Chondrocyte (in vitro differentiated cells): ENCODE data around the gene CHSY3. TPM values are rescaled to one million over a fixed set of nuclear protein-coding genes. Genes with fewer than 3 reads are reported as not detected.

Experiments used
- DNase-seq: peaks from one replicate; pipeline ENCODE4 v3.0.0; 2021; ENCODE audit warnings: mixed read lengths, low spot score
- H3K27ac Mint-ChIP-seq: one replicate; pipeline ENCODE4 v1.8.0; 2021; ENCODE audit warnings: mild to moderate bottlenecking, moderate library complexity, mixed read lengths; ENCODE audit not compliant: unreplicated experiment
- H3K27me3 Mint-ChIP-seq: 2 replicates; pipeline ENCODE4 v1.8.0; 2021; ENCODE audit warnings: low read depth, mixed read lengths
- H3K36me3 Mint-ChIP-seq: 2 replicates; pipeline ENCODE4 v1.8.0; 2021; ENCODE audit warnings: low read depth, mixed read lengths
- H3K4me1 Mint-ChIP-seq: 2 replicates; pipeline ENCODE4 v1.8.0; 2021; ENCODE audit warnings: low read depth, mild to moderate bottlenecking, mixed read lengths
- H3K4me3 Mint-ChIP-seq: one replicate; pipeline ENCODE4 v1.8.0; 2021; ENCODE audit warnings: mild to moderate bottlenecking, moderate library complexity, mixed read lengths; ENCODE audit not compliant: unreplicated experiment
- H3K9me3 Mint-ChIP-seq: 2 replicates; pipeline ENCODE4 v1.8.0; 2021; ENCODE audit warnings: low read depth, mixed read lengths
- total RNA-seq: library from RNA; stranded (reverse); gene quantifications from 3 replicates; pipeline ENCODE4 v1.2.1, GENCODE V29; 2021
- TF ChIP-seq, protein P1 (sequence below): fragments of 200-600 bp; sonication (generic); IDR thresholded peaks from 2 replicates; pipeline ENCODE4 v1.5.0; 2021; ENCODE audit warnings: antibody characterized with exemption, mild to moderate bottlenecking, moderate library complexity

The CHSY3 gene
- total RNA-seq, 1 donor from 2014 or later: 18.1 TPM

DNA sequence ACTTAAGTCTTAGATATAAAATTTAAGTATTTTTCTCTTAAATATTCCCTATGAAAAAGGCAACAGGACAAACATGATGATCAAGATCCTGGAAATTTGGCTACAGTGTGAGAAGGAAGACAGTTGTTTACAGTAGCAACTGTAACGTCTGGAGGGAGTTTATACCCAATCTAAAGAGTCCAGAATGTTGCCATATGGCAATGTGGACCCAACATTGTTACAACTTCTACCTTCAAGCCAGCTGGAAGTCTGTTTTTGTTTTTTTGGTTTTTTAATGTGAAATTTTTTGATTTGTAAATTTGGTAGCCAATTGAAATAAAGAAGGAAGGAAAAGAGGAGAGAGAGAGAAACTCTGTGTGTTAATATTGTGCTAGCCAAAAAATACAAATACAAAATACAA is 233.4 kb downstream of the CHSY3 start:
- Mint-ChIP-seq H3K4me3 (no peak overlapping the region), H3K27me3 (no peaks in the 10 kb centered on the region), H3K36me3 (no peaks in the 10 kb centered on the region), H3K4me1 (peaks cover 54% of the 10 kb centered on the region), H3K9me3 (no peaks in the 10 kb centered on the region), H3K27ac (peak overlapping the region; percentile 91)
- DNase-seq: no peak
- TF ChIP-seq, protein P1, sequence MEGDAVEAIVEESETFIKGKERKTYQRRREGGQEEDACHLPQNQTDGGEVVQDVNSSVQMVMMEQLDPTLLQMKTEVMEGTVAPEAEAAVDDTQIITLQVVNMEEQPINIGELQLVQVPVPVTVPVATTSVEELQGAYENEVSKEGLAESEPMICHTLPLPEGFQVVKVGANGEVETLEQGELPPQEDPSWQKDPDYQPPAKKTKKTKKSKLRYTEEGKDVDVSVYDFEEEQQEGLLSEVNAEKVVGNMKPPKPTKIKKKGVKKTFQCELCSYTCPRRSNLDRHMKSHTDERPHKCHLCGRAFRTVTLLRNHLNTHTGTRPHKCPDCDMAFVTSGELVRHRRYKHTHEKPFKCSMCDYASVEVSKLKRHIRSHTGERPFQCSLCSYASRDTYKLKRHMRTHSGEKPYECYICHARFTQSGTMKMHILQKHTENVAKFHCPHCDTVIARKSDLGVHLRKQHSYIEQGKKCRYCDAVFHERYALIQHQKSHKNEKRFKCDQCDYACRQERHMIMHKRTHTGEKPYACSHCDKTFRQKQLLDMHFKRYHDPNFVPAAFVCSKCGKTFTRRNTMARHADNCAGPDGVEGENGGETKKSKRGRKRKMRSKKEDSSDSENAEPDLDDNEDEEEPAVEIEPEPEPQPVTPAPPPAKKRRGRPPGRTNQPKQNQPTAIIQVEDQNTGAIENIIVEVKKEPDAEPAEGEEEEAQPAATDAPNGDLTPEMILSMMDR: no peak

DNA sequence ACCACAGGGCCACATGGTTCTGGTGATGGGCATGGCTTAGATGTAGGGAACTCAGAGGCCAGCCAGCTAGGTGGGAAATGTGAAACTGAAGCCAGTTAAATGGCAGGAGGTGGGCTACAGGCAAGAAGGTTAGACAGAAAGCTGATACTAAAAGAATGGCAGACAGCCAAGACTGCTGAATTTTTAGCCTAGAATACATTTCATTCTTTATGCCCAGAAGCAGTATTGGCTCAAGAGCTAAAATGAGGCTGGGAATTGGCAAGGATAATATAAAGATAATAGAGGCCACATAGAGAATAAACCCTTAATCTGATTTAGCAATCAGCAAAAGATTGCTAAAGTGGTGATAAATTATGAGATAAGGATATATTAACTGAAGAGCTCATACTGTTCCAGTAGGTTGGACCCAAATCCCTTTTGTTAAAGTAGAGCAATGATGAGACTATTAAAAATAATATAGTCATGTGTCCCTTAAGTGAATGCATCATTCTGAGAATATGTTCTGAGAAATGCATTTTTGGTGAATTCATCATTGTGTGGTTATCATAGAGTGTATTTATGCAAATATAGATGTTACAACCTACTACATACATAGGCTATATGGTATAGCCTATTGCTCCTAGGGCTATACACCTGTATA is 234.3 kb downstream of the CHSY3 start:
- TF ChIP-seq, protein P1: no peak
- H3K4me1 Mint-ChIP-seq: peaks cover 54% of the 10 kb centered on the region
- no peaks in the 10 kb centered on the region for H3K36me3 Mint-ChIP-seq
- H3K27me3 Mint-ChIP-seq: no peaks in the 10 kb centered on the region
- H3K27ac Mint-ChIP-seq: peak overlapping the region; percentile 91
- DNase-seq: no peak
- no peak overlapping the region for H3K4me3 Mint-ChIP-seq
- H3K9me3 Mint-ChIP-seq: no peaks in the 10 kb centered on the region

DNA sequence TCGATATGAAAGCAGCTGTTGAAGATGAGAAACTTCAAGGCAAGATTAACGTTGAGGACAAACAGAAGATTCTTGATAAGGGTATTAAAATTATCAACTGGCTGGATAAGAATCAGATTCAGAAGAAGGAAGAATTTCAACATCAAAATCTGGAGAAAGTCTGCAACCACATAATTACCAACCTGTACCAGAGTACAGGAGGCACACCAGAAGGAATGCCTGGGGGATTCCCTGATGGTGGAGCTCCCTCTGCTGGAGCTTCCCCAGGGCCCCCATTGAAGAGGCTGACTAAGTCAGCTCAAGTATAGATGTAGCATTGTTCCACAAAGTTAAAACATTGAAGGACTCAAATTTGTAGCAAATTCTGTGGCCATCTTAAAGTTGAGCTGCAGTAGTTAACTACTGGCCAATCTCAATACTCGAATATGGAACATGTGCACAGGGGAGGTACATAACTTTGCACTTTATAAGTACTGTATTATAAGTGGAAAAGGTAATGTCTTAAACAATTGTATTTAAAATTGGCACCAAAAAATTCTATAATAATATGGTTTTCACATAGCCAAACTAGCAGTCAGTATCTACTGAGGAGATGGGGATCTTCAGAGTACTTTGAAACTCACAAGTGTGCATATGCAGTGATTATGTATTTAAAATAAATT is 237.5 kb downstream of the CHSY3 start:
- H3K4me1 Mint-ChIP-seq: peaks cover 28% of the 10 kb centered on the region
- TF ChIP-seq, protein P1: peak; percentile 82
- no peak for DNase-seq
- H3K27ac Mint-ChIP-seq: no peak overlapping the region
- H3K36me3 Mint-ChIP-seq: no peaks in the 10 kb centered on the region
- no peaks in the 10 kb centered on the region for H3K27me3 Mint-ChIP-seq
- H3K4me3 Mint-ChIP-seq: no peak overlapping the region
- H3K9me3 Mint-ChIP-seq: peaks cover 6% of the 10 kb centered on the region

DNA sequence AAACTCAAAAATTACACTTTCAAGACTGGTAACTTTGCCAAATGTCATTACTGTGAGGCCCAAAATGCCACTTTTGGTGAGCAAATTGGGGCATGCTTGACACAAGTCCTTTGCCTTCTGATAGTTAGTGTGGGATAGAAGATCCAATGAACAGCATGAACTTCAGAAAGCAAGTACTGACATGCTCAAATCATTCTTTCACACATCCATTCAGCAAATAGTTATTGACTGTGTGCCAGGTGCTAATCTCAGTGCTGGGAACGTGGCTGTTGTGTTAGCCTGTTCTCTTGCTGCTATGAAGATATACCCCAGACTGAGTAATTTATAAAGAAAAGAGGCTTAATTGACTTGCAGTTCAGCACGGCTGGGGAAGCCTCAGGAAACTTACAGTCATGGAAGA is 247.0 kb downstream of the CHSY3 start:
- Mint-ChIP-seq H3K9me3 (peaks cover 8% of the 10 kb centered on the region), H3K4me1 (peaks cover 25% of the 10 kb centered on the region), H3K4me3 (no peak overlapping the region), H3K36me3 (peaks cover 4% of the 10 kb centered on the region), H3K27ac (no peak overlapping the region), H3K27me3 (no peaks in the 10 kb centered on the region)
- TF ChIP-seq, protein P1: no peak
- no peak for DNase-seq

GRCh38 chr5:130155345-130156011 is 251.2 kb downstream of the CHSY3 start:
- TF ChIP-seq, protein P1: no peak
- H3K4me1 Mint-ChIP-seq: peaks cover 29% of the 10 kb centered on the region
- no peak overlapping the region for H3K4me3 Mint-ChIP-seq
- no peaks in the 10 kb centered on the region for H3K27me3 Mint-ChIP-seq
- DNase-seq: no peak
- peak overlapping the region; percentile 75 for H3K27ac Mint-ChIP-seq
- no peaks in the 10 kb centered on the region for H3K9me3 Mint-ChIP-seq
- H3K36me3 Mint-ChIP-seq: peaks cover 2% of the 10 kb centered on the region
